HG02571 (cell line): ENCODE data around the gene CABP2.
"Not testable (repeated sequence)": the region's sequence is repeated elsewhere in the genome, so short reads cannot be mapped to it uniquely, and the experiment has no call there.

ENCODE experiments used
- ATAC-seq: cut with Tn5 transposase; IDR thresholded peaks from one replicate; pipeline ENCODE4 v1.9.1; 2021; ENCODE audit warnings: mild to moderate bottlenecking, moderate library complexity; ENCODE audit not compliant: unreplicated experiment

CABP2 gene

GRCh38 chr11:67522844-67523555 lies at the start of gene CABP2:
CABP2 (minus strand) TSS chr11:67523446; CDS start chr11:67523326, 120 bp downstream.
- ATAC-seq = no peak

GRCh38 chr11:67572747-67573419 lies 49.6 kb upstream of the CABP2 start:
- no peak for ATAC-seq

GRCh38 chr11:67572305-67572704 lies 49.1 kb upstream of the CABP2 start:
- no peak for ATAC-seq

- ATAC-seq = no peak
These were observed 48.2 kb upstream of the CABP2 start for GRCh38 chr11:67571443-67571842.

GRCh38 chr11:67564230-67564629 lies 41.0 kb upstream of the CABP2 start:
- ATAC-seq = no peak

GRCh38 chr11:67563705-67564114 lies 40.5 kb upstream of the CABP2 start:
- ATAC-seq = not testable (repeated sequence)

- no peak for ATAC-seq
These were observed 39.9 kb upstream of the CABP2 start for GRCh38 chr11:67562963-67563704.

GRCh38 chr11:67561971-67562619 lies 38.8 kb upstream of the CABP2 start:
- no peak for ATAC-seq

GRCh38 chr11:67558084-67558772 lies 35.0 kb upstream of the CABP2 start:
- peak; percentile 56 for ATAC-seq

GRCh38 chr11:67556244-67556643 lies 33.0 kb upstream of the CABP2 start:
- no peak for ATAC-seq

- not testable (repeated sequence) for ATAC-seq
These were observed 28.5 kb upstream of the CABP2 start for GRCh38 chr11:67551697-67552096.

GRCh38 chr11:67551127-67551526 lies 27.9 kb upstream of the CABP2 start:
- no peak for ATAC-seq

GRCh38 chr11:67548555-67549110 lies 25.4 kb upstream of the CABP2 start:
- no peak for ATAC-seq

GRCh38 chr11:67548112-67548511 lies 24.9 kb upstream of the CABP2 start:
- ATAC-seq = not testable (repeated sequence)

GRCh38 chr11:67545280-67545679 lies 22.0 kb upstream of the CABP2 start:
- ATAC-seq = no peak

GRCh38 chr11:67544616-67545242 lies 21.5 kb upstream of the CABP2 start:
- no peak for ATAC-seq

GRCh38 chr11:67543585-67543984 lies 20.3 kb upstream of the CABP2 start:
- ATAC-seq = no peak

GRCh38 chr11:67542971-67543370 lies 19.7 kb upstream of the CABP2 start:
- no peak for ATAC-seq

GRCh38 chr11:67542169-67542568 lies 18.9 kb upstream of the CABP2 start:
- ATAC-seq = no peak

GRCh38 chr11:67541198-67541597 lies 18.0 kb upstream of the CABP2 start:
- no peak for ATAC-seq
